HepG2 (cell line): ENCODE data around the gene MTHFS. TPM values are rescaled to one million over a fixed set of nuclear protein-coding genes. Genes with fewer than 3 reads are reported as not detected.

Experiments used
- CBX5 ChIP-seq: sonication (generic); formaldehyde crosslinking; IDR thresholded peaks from 2 replicates; pipeline ENCODE4 v1.4.0; 2020; ENCODE audit warnings: missing genetic modification reagents, borderline replicate concordance
- CHD2 ChIP-seq: IDR thresholded peaks from 2 replicates; pipeline ENCODE4 v1.6.1; 2011; ENCODE audit warnings: low read depth, low read length, improper control_type of control experiment
- DMTF1 ChIP-seq: sonication (generic); formaldehyde crosslinking; IDR thresholded peaks from 2 replicates; pipeline ENCODE4 v1.4.0; 2020; ENCODE audit warnings: mild to moderate bottlenecking, missing genetic modification reagents
- GABPB1 ChIP-seq: IDR thresholded peaks from 2 replicates; pipeline ENCODE4 v1.6.1; 2016; ENCODE audit warnings: mild to moderate bottlenecking, missing genetic modification reagents, moderate library complexity, missing compliant biosample characterization
- IKZF1 ChIP-seq: fragments of 450-650 bp; IDR thresholded peaks from 2 replicates; pipeline ENCODE4 v1.7.1; 2016
- JUN ChIP-seq: sonication (generic); formaldehyde crosslinking; IDR thresholded peaks from 2 replicates; pipeline ENCODE4 v1.4.0; 2020; ENCODE audit warnings: mild to moderate bottlenecking, missing genetic modification reagents
- MAF1 ChIP-seq: sonication (generic); formaldehyde crosslinking; IDR thresholded peaks from 2 replicates; pipeline ENCODE4 v1.5.0; 2020; ENCODE audit warnings: missing genetic modification reagents, borderline replicate concordance
- MIXL1 ChIP-seq: IDR thresholded peaks from 2 replicates; pipeline ENCODE4 v1.6.1; 2016
- NCOR1 ChIP-seq: fragments of 200-600 bp; sonication (generic); IDR thresholded peaks from 2 replicates; pipeline ENCODE4 v1.7.0; 2017; ENCODE audit warnings: antibody characterized with exemption, low read length, borderline replicate concordance
- RERE ChIP-seq: IDR thresholded peaks from 2 replicates; pipeline ENCODE4 v1.6.1; 2016; ENCODE audit warnings: low read depth, missing genetic modification reagents, missing compliant biosample characterization
- TARDBP ChIP-seq: sonication (generic); formaldehyde crosslinking; IDR thresholded peaks from 2 replicates; pipeline ENCODE4 v1.8.0; 2022; ENCODE audit warnings: mild to moderate bottlenecking, missing genetic modification reagents
- TRAFD1 ChIP-seq: sonication (generic); formaldehyde crosslinking; IDR thresholded peaks from 2 replicates; pipeline ENCODE4 v1.5.1; 2020; ENCODE audit warnings: missing genetic modification reagents, mild to moderate bottlenecking, borderline replicate concordance
- ZFP90 ChIP-seq: sonication (generic); formaldehyde crosslinking; IDR thresholded peaks from 2 replicates; pipeline ENCODE4 v1.8.0; 2022; ENCODE audit warnings: missing genetic modification reagents, mild to moderate bottlenecking, inconsistent platforms, borderline replicate concordance
- ZNF280D ChIP-seq: sonication (generic); formaldehyde crosslinking; IDR thresholded peaks from 2 replicates; pipeline ENCODE4 v1.5.1; 2020; ENCODE audit warnings: mild to moderate bottlenecking, missing genetic modification reagents
- ZNF557 ChIP-seq: sonication (generic); formaldehyde crosslinking; IDR thresholded peaks from 2 replicates; pipeline ENCODE4 v1.4.0; 2020; ENCODE audit warnings: missing genetic modification reagents
- ZNF589 ChIP-seq: sonication (generic); formaldehyde crosslinking; conservative IDR thresholded peaks from 2 replicates; pipeline ENCODE4 v1.8.0; 2022; ENCODE audit warnings: mild to moderate bottlenecking, moderate library complexity, missing genetic modification reagents
- polyA plus RNA-seq, 8 experiments: library from polyadenylated mRNA; depleted of rRNA in 3 of 8; stranded (reverse) in 7 of 8; unstranded in 1 of 8; fragments of >200 nt; fragmentation: Illumina TruSeq in 4 of 8; extraction: Trizol in 4 of 8; gene quantifications; 2 replicates each; pipeline versions ENCODE4 v1.2.1 to v1.2.3, GENCODE V29; 2011 to 2016; ENCODE audit warnings: low read depth in 4 of 8, missing spikeins in 1 of 8, mixed read lengths in 1 of 8; ENCODE audit not compliant: insufficient read depth in 1 of 8
- total RNA-seq, 5 experiments: library from RNA; depleted of rRNA; stranded (reverse); fragments of >200 nt; fragmentation: Illumina TruSeq; extraction: Trizol; gene quantifications; 2 replicates each; pipeline ENCODE4 v1.2.3, GENCODE V29; 2016; ENCODE audit warnings: low read depth in 1 of 5

Gene MTHFS
- total and polyA plus RNA-seq, 2 of the 13 experiments (the other 11 are each of a cell fraction or from before 2014, with no cell fraction given): 37.0 to 49.7 TPM

- TF ChIP-seq RERE (CRISPR knock-in tag) (peak; percentile 18; the same call in 1 of the 2 replicates), ZNF589 (CRISPR knock-in tag) (no peak), TARDBP (CRISPR knock-in tag) (peak; percentile 58; the same call in 1 of the 2 replicates), MIXL1 (CRISPR knock-in tag) (0 out of 2 replicates have a peak, but pooled peaks have one; percentile 25), DMTF1 (0 out of 2 replicates have a peak, but pooled peaks have one; percentile 21), ZNF557 (CRISPR knock-in tag) (peak; percentile 70; the same call in 1 of the 2 replicates), ZNF280D (CRISPR knock-in tag) (peak; percentile 87), IKZF1 (no peak), JUN (CRISPR knock-in tag) (no peak; the same call in none of the 2 replicates), ZFP90 (peak; percentile 35; the same call in 1 of the 2 replicates), TRAFD1 (CRISPR knock-in tag) (no peak; the same call in 1 of the 2 replicates), CBX5 (CRISPR knock-in tag) (0 out of 2 replicates have a peak, but pooled peaks have one; percentile 41), NCOR1 (0 out of 2 replicates have a peak, but pooled peaks have one; percentile 32), CHD2 (no peak), GABPB1 (CRISPR knock-in tag) (peak; percentile 87; the same call in 1 of the 2 replicates), MAF1 (CRISPR knock-in tag) (peak; percentile 63; the same call in 1 of the 2 replicates)
Observed at GRCh38 chr15:79896634-79897379, at the start of gene MTHFS (continued).
